Stimulated activated naive CD4-positive, alpha-beta T cell (primary cell): ENCODE results near the gene TSLP.

Source experiments
- DNase-seq, 6 experiments: peaks; one replicate each; lab custom pipeline; 2025; lab: John Stamatoyannopoulos, UW

The TSLP gene

GRCh38 chr5:111095982-111096381 lies 24.5 kb downstream of the TSLP start:
- DNase-seq: no peak

GRCh38 chr5:111099058-111099778 lies 27.7 kb downstream of the TSLP start:
- DNase-seq: no peak

- no peak for DNase-seq
These were observed 34.9 kb downstream of the TSLP start for GRCh38 chr5:111106320-111106948.

- DNase-seq: no peak
These were observed 35.9 kb downstream of the TSLP start for GRCh38 chr5:111107371-111107770.

GRCh38 chr5:111111956-111112355 lies 40.4 kb downstream of the TSLP start:
- no peak for DNase-seq

- no peak for DNase-seq
These were observed 42.2 kb downstream of the TSLP start for GRCh38 chr5:111113678-111114077.

GRCh38 chr5:111115229-111115628 lies 43.7 kb downstream of the TSLP start:
- no peak for DNase-seq

- no peak for DNase-seq
These were observed 45.0 kb downstream of the TSLP start for GRCh38 chr5:111116550-111116949.

GRCh38 chr5:111117136-111117535 lies 45.6 kb downstream of the TSLP start:
- no peak for DNase-seq

- no peak for DNase-seq
These were observed 47.7 kb downstream of the TSLP start for GRCh38 chr5:111119221-111119620.

GRCh38 chr5:111119856-111120255 lies 48.3 kb downstream of the TSLP start:
- DNase-seq: no peak

- no peak for DNase-seq
These were observed 49.4 kb downstream of the TSLP start for GRCh38 chr5:111120911-111121310.

GRCh38 chr5:111121926-111122325 lies 50.4 kb downstream of the TSLP start:
- no peak for DNase-seq

- DNase-seq: no peak
These were observed 50.9 kb downstream of the TSLP start for GRCh38 chr5:111122398-111122797.

- no peak for DNase-seq
These were observed 53.3 kb downstream of the TSLP start for GRCh38 chr5:111124793-111125192.

GRCh38 chr5:111126896-111127295 lies 55.4 kb downstream of the TSLP start:
- no peak for DNase-seq
